ENCODE measurements around the gene PGAM2.
A peak's percentile ranks its signal among the peaks of the same experiment; 100 is the strongest.

PGAM2 gene

DNA sequence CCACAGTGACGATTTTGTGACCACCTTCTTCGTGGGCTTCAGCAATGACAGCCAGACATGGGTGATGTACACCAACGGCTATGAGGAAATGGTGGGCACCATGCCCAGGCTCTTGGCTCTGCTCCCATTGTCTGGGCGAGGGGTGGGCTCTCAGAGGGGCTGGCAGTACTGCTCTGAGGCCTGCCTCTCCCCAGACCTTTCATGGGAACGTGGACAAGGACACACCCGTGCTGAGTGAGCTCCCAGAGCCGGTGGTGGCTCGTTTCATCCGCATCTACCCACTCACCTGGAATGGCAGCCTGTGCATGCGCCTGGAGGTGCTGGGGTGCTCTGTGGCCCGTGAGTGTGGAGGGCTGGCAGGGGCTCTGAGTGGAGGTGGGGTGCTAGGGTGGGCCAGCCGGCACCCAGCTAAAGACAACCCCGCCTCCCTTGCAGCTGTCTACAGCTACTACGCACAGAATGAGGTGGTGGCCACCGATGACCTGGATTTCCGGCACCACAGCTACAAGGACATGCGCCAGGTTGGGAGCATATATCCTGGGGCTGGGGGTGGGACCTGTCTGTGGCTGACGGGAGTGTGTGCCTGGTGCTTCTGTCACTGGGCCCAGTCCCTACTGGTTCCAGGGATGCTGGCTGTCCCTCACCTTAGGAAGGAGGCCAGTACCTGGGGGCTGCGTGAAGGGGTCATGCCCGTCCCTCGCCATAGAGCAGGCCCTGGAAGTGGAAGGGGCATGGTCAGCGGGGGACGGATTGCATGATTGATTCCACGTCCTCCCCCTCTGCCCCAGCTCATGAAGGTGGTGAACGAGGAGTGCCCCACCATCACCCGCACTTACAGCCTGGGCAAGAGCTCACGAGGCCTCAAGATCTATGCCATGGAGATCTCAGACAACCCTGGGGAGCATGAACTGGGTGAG is 45.6 kb upstream of the PGAM2 start:
- TF ChIP-seq, protein P1, sequence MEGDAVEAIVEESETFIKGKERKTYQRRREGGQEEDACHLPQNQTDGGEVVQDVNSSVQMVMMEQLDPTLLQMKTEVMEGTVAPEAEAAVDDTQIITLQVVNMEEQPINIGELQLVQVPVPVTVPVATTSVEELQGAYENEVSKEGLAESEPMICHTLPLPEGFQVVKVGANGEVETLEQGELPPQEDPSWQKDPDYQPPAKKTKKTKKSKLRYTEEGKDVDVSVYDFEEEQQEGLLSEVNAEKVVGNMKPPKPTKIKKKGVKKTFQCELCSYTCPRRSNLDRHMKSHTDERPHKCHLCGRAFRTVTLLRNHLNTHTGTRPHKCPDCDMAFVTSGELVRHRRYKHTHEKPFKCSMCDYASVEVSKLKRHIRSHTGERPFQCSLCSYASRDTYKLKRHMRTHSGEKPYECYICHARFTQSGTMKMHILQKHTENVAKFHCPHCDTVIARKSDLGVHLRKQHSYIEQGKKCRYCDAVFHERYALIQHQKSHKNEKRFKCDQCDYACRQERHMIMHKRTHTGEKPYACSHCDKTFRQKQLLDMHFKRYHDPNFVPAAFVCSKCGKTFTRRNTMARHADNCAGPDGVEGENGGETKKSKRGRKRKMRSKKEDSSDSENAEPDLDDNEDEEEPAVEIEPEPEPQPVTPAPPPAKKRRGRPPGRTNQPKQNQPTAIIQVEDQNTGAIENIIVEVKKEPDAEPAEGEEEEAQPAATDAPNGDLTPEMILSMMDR (conservative IDR thresholded peaks at IDR 0.05; ENCODE audit: low read length): no peak
- H3K4me3 ChIP-seq (ENCODE audit: low read length): no peak overlapping the region
- no peak for DNase-seq (ENCODE audit: low read depth)

DNA sequence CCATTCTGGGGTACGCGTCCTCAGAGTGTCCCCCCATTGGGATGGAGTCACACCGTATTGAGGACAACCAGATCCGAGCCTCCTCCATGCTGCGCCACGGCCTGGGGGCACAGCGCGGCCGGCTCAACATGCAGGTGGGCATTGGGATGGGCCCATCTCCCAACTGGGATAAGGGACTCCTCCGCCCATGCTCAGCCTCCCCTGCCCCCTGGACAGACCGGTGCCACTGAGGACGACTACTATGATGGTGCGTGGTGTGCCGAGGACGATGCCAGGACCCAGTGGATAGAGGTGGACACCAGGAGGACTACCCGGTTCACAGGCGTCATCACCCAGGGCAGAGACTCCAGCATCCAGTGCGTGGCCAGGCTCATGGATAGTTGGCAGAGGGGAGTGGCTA is 44.6 kb upstream of the PGAM2 start:
- TF ChIP-seq, protein P1 (conservative IDR thresholded peaks at IDR 0.05; ENCODE audit: low read length): no peak
- DNase-seq (ENCODE audit: low read depth): no peak
- no peak overlapping the region for H3K4me3 ChIP-seq (ENCODE audit: low read length)

DNA sequence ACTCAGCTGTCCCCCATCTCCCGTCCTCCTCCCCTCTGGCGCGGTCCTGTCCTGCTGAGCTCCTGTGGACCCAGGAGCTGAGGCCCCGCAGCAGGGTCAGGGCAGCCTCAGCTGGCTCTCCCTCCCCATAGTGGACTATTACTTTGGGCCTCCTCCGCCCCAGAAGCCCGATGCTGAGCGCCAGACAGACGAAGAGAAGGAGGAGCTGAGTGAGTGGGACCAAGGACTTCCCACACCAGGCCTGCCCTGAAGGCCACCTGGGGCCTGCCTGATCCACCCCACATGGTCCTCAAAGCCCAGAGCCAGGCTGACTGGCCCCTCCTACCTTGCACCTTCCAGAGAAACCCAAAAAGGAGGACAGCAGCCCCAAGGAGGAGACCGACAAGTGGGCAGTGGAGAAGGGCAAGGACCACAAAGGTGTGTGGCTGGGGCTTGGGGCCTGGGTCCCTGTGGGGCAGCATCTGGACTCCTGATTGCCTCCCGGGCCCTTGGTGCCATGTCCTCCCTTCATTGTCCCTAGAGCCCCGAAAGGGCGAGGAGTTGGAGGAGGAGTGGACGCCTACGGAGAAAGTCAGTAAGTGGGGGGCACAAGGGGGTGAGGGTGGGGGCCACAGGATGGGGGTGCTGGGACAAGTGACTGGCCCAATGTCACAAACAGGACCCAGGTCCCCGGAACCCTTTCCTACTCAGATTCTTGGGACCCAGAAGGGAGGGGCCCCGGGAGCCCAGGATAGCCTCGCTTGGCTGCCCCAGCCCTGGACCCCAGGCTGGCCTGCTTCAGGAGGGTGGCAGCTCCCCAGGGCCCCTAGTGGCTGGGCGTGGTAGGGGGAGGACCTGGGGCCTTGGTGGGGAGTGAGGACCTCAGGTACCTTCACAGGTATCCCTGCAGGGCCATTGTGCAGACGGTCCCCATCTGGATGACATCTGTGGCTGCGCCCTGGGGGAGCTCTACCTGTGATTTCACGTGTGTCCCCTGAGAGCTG is 43.7 kb upstream of the PGAM2 start:
- DNase-seq (ENCODE audit: low read depth): no peak
- TF ChIP-seq, protein P1 (conservative IDR thresholded peaks at IDR 0.05; ENCODE audit: low read length): no peak
- no peak overlapping the region for H3K4me3 ChIP-seq (ENCODE audit: low read length)

DNA sequence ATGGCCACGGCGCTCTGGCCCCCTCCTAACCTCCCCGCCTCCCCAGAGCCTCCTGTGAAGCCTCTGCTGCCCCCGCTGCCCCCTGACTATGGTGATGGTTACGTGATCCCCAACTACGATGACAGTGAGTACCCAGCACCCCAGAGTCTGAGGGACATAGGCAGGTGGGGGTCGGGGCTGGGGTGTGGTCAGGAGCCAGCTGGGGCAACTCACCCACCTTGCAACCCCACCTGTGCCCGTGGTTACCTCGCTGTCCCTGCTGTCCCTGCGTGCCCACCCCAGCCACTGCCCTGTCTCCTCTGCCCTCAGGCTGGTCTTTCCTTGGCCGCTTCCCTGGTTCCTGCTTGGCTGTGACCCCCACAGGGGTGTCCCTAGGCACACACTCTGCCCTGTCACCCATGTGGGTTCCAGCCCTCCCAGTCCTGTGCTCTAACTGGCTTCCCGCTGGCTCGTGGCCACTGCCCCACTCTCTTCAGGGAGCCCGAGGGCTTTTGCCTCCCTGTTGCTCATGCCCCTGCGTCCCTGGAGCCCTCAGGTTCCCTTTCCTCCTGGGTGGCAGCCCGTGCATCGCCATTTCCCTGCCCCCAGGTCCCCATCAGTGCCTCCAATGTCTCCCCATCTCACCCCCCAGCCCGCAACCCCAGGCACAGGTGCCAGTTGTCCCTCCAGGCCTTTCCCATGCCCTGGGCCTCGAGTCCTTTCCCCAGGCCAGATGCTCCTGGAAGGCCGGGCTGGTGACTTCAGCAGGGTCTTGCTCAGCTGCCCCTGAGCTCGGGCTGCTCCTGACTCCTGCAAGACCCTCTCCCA is 42.8 kb upstream of the PGAM2 start:
- TF ChIP-seq, protein P1 (conservative IDR thresholded peaks at IDR 0.05; ENCODE audit: low read length): no peak
- no peak overlapping the region for H3K4me3 ChIP-seq (ENCODE audit: low read length)
- no peak for DNase-seq (ENCODE audit: low read depth)

DNA sequence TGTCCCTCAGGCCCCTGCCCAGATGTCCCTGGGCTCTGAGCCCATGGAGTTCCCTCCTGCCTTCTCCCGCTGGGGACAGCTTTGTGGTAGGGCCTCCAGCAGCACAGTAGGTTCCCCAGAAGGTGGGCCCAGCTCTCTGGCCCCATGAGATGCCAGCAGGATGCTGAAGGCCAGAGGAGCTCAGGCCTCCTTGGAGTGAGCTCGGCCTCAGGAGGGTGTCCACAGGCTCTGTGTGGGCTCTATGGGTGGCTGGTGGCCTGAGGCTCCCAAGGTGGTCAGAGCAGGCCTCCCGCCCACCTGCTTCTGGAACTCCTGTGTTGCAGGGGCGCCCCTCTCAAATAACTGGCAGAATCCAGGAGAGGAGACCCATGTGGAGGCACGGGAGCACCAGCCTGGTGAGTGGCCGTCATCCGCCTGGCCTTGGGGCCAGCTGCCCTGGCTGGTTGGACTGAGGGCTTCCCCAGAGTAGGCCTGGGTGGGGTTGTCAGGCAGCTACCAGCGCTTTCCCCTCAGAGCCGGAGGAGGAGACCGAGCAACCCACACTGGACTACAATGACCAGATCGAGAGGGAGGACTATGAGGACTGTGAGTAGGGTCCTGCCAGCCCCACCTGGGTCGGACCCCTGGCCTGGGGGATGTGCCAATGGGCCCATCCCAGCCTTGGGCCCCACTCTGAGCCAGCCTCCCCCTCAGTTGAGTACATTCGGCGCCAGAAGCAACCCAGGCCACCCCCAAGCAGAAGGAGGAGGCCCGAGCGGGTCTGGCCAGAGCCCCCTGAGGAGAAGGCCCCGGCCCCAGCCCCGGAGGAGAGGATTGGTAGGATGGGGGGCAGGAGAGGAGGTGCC is 42.0 kb upstream of the PGAM2 start:
- TF ChIP-seq, protein P1 (conservative IDR thresholded peaks at IDR 0.05; ENCODE audit: low read length): no peak
- peak overlapping the region; percentile 95 for H3K4me3 ChIP-seq (ENCODE audit: low read length)
- no peak for DNase-seq (ENCODE audit: low read depth)

All from AG10803 (cell line).